ENCODE measurements around the gene NEUROD2.
A peak's percentile ranks its signal among the peaks of the same experiment; 100 is the strongest.

GRCh38 chr17:39621523-39622379, 14.0 kb upstream of the NEUROD2 start:
- peak; percentile 100 for TF ChIP-seq CTCF (IDR thresholded peaks at IDR 0.05; ENCODE audit: extremely low read depth in 1 of 2, insufficient read depth in 1 of 2, low read depth in 1 of 2, low read length in 2 of 2)
- TF ChIP-seq POLR2A (IDR thresholded peaks at IDR 0.05; ENCODE audit: low read depth, low read length), result no peak
- TF ChIP-seq POLR2AphosphoS5 (IDR thresholded peaks at IDR 0.05; ENCODE audit: insufficient read depth, low read depth, low read length), result no peak
- TF ChIP-seq, protein P1, sequence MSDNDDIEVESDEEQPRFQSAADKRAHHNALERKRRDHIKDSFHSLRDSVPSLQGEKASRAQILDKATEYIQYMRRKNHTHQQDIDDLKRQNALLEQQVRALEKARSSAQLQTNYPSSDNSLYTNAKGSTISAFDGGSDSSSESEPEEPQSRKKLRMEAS (IDR thresholded peaks at IDR 0.05; ENCODE audit: insufficient read depth, insufficient read length), result no peak
- TF ChIP-seq MYC (IDR thresholded peaks at IDR 0.05; ENCODE audit: low read depth, low read length), result no peak
- TF ChIP-seq EZH2 (IDR thresholded peaks at IDR 0.05; ENCODE audit: borderline replicate concordance, low read depth, low read length, severe bottlenecking), result peak; percentile 48
- TF ChIP-seq JUN (IDR thresholded peaks at IDR 0.05; ENCODE audit: borderline replicate concordance, insufficient read depth, insufficient read length, low read depth), result no peak
- no peak for TF ChIP-seq FOS (IDR thresholded peaks at IDR 0.05; ENCODE audit: borderline replicate concordance, insufficient read depth, low read length)

Data from endothelial cell of umbilical vein (primary cell).